Fibroblast of skin of abdomen (primary cell): Measurements from ENCODE around the gene ANO10.
"Not testable (repeated sequence)": the region's sequence is repeated elsewhere in the genome, so short reads cannot be mapped to it uniquely, and the experiment has no call there.

Experiments
- DNase-seq: peaks from one replicate; pipeline ENCODE4 v3.0.0-alpha.2; 2013

The ANO10 gene

GRCh38 chr3:43627360-43627759 is 5.5 kb upstream of the ANO10 start:
- DNase-seq = no peak

DNA sequence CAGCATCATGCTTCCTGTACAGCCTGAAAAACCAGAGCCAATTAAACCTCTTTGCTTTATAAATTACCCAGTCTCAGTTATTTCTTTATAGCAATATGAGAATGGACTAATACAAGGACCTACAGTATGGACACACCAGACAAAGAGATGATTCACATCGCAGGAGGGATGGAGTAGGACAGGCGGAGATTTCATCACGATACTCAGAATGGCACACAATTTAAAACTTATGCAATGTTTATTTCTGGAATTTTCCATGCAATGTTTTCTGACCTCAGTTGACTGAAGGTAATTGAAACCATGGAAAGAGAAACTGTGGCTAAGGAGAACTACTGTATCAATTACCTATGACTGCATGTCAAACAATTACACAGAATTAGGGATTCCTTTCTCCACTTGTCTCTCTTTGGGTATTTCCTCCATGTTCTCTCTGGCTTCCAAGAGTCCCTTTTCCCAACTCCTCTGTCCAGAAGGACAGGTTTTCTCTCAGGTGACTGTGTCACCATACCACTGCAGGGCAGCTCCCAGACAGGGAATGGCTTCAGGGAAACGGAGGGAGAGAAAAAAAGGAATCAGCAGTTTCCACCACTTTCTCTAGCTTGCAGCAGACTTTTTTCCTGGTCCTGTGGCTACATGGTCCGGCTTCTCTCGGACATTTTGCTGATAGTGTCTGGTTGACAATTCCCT is 3.0 kb upstream of the ANO10 start:
- no peak for DNase-seq

DNA sequence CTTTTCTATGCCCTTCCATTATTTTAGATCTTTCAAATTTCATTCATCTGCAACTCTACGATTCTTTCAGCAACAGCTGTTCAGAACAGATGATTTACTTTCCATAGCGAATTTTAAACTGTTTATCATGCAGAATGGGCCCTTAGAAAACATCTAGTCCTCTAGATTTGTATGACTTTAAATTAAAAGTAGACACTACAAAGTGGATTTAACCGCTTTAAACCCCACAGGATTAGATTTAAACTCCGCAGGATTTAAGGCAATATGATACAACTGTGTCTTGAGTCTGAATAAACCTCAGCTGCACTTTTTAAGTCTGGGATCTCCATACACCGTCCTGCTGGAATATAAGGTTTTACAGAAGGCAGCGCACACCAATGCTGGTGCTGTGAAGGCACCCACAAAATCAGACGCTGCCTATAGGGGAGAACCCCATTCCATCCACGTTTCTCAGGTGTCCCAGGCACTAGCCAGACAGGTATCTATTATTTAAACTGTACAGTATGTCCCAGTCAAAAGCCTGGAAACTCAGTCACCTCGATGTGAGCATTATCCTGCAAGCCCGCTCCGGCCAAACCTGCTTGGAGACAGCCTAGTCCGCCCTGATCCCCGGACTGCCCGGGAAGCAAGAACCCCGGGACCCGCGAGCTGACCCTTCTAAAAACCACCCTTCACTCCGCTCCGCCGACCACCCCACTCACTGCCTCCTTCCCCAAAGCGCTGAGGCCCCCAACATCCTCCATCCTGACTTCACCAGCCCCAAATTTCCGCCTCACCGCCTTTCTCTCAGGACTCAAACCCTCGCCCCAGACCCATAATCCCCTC is 768 bp downstream of the ANO10 start:
- no peak for DNase-seq

- DNase-seq = no peak
Observed at GRCh38 chr3:43619588-43619987, 2.2 kb downstream of the ANO10 start.

DNA sequence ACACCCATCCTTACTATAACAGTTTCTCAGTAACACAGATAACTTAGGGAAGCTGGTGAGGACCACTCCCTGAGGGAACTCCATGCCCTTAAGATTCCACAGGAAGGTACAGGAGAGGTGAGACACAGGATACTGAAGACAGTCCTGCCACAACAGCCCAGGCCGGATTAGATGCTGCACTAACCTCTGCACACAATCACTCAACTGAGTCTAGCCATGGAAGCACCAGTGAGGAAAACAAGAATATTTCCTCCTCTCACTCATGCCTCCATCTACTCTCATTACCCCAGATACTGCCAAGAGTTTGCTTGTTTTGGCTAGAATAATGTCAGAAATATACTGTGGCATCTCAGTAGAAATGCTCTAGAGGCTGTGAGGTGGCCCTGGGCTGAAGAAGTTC is 3.7 kb downstream of the ANO10 start:
- DNase-seq = no peak

DNA sequence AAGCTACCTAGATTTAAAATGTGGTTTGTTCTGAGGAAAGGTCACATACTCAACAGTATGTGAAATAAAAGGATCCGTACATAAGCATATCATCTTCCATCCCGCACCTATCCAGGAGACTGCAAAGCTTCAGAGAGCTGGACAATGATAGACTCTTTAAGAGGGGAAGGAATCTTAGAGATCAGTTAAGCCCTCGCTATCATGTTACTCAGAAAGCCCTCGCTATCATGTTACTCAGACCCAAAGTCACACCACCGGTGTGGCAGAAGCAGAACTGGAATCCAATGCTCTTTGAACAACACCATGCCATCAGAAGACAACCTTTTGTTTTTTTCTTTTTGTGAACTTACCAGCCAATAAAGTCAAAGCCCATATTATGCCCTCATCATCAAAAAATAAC is 5.8 kb downstream of the ANO10 start:
- DNase-seq = no peak

DNA sequence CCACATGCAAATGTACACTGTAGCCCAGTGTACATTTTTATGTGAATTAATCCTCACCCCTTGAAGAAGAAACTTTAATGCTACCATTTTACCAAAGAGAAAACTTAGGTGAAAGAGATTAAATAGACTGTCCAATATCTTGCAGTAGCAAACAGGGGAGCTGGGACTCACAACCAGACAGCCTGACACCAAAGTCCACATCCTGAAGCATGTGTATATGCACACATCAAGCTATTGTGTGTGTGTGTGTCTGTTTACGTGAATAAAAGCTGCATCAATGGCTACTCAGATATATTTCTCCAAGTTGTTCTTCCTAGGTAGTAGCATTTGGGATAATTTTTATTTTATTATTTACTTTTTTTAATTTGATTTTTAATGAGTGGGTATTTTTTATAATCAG is 6.7 kb downstream of the ANO10 start:
- DNase-seq = no peak

DNA sequence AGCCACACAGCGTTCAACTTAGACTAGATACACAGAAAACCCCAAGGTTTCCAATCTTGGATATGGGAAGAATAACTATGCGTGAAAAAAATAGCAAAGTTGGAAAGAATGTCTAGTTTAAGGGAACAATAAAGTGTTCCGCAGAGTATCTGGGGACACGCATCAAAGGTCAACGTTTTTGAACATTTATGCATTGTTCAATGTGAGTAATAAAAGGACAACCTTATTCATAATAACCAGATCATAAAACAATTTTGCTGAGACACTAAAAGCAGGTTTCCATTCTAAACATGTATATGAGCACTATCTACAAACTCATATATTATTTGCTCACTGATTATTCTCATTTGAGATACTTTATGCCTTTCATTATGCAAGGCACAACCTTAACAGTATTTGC is 7.8 kb downstream of the ANO10 start:
- DNase-seq = no peak

DNA sequence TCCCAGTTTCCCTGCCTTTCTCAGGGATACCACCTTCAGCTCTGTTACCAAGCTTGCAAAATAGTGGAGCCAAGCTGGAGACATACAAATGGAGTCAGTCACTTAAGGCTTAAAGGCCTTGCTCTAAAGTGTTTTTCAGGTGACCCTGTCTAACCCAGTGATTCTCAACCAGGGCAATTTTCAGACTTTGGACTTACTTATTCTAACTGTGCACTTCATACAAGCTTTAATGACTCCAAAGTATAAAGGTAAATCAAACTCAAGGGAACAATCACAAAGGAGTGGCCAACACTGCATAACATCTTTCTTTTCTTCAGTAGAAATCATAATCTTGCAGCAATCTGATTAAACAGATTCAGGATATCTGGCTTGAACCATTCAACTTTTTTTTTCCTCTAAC is 9.4 kb downstream of the ANO10 start:
- DNase-seq = no peak

DNA sequence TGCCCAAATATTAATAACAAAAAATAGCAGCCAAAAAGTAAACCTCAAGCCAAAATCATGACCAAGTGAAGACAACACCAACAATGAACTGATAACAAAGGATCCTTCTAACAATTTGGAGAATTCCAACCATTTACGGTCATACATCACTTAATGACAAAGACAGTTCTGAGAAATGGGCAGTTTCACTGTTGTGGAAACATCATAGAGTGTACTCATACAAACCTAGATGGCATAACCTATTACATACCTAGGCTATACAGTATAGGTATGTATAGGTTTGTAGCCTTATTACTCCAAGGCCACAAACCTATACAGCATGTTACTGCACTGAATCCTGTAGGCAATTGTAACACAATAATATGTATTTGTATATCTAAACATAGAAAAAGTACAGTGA is 12.4 kb downstream of the ANO10 start:
- DNase-seq = no peak

DNA sequence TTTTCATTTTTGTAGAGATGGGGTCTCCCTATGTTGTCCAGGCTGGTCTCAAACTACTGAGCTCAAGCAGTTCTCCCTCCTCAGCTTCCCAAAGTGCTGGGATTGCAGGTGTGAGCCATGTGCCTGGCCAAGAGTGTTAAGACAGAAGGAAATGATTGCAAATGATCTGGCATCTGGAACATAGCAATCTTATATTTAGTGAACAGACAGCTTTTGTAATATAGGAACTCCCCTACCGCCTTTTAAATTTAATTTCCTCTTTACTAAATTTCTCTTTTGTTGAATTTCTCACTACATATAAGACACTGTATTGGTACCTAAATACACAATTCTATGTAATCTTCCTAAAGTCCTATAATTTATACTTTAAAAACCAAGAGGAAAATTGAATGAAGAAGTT is 13.1 kb downstream of the ANO10 start:
- DNase-seq = no peak

DNA sequence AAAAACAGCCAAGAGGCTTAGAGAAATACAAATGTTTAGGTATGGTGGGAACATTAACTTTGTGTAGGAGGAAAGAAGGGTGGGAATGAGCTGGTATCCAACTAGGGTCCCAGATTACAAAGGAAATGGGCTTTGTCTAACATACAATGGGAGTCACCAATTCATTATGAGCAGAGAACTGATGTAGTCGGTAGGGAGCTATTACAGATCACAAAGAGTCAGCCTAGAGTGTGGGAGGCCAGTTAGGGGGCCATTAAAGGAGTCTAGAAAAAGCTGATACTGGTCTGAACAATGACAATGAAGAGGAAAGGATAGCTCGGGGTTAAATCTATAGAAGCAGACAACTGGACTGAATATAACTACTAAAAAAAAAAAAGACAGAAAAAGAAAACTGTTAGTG is 15.5 kb downstream of the ANO10 start:
- DNase-seq = no peak

DNA sequence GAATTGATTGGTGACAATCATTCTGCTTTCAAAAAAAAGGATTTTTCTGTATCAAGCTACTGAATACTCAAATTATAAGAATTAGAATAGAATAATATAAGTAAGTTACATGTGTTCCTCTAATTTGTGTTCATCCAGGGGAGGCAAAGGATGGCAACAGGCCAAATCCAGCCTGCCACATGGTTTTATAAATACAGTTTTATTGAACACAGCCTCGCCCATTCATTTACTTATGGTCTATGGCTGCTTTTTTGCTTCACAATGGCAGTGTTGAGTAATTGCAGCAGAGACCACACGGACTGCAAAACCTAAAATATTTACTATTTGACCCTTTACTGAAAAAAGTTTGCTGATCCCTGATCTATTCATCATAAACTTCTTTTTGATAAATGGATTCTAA is 21.9 kb downstream of the ANO10 start:
- not testable (repeated sequence) for DNase-seq

DNA sequence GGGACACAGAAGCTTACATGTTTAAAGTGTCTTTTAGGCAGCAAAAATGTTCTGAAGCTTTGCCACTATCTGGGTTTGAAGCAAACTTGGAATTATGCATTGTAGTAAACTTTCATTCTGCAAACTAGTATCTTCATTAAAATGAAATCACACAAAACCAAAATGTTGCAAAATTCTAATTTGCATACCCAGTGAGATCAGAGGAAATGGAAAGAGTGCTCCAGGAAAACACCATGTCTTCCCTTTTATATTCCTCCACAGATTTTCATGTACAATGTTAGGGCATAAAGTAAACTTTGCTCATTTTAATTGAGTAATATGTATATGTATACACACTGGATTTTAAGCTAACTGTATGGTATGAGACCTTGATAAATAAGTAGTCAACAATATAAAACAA is 23.9 kb downstream of the ANO10 start:
- DNase-seq = no peak

DNA sequence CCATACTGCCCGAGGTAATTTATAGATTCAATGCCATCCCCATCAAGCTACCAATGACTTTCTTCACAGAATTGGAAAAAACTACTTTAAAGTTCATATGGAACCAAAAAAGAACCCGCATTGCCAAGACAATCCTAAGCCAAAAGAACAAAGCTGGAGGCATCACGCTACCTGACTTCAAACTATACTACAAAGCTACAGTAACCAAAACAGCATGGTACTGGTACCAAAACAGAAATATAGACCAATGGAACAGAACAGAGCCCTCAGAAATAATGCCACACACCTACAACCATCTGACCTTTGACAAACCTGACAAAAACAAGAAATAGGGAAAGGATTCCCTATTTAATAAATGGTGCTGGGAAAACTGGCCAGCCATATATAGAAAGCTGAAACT is 25.6 kb downstream of the ANO10 start:
- DNase-seq = not testable (repeated sequence)

GRCh38 chr3:43595280-43595679 is 26.5 kb downstream of the ANO10 start:
- DNase-seq = not testable (repeated sequence)

DNA sequence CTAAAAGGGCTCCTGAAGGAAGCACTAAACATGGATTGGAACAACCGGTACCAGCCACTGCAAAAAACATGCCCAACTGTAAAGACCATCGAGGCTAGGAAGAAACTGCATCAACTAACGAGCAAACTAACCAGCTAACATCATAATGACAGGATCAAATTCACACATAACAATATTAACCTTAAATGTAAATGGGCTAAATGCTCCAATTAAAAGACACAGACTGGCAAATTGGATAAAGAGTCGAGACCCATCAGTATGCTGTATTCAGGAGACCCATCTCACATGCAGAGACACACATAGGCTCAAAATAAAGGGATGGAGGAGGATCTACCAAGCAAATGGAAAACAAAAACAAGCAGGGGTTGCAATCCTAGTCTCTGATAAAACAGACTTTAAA is 28.2 kb downstream of the ANO10 start:
- not testable (repeated sequence) for DNase-seq

DNA sequence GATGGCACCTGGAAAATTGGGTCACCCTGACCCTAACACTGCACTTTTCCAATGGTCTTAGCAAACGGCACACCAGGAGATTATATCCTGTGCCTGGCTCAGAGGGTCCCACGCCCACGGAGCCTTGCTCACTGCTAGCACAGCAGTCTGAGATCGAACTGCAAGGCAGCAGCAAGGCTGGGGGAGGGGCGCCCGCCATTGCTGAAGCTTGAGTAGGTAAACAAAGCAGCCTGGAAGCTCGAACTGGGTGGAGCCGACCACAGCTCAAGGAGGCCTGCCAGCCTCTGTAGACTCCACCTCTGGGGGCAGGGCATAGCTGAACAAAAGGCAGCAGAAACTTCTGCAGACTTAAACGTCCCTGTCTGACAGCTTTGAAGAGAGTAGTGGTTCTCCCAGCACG is 29.9 kb downstream of the ANO10 start:
- DNase-seq = not testable (repeated sequence)

DNA sequence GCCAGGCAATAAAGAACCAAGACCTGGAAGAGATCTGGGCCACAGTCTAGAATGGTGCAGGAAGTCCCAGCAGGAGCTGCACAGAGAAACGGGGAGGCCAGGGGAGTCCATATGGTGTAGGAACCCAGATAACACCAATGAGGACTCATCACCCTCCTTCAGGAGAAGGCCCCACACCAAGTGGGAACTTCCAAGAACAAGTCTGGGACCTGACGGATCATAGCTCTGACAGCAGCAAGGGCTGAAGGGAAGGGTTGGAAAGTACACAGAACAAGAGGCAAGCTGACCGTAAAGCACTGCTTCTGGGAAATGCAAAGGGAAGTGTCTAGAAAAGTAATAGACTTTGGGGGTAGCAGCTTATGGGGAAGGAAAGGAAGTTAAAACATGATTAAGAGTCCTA is 34.5 kb downstream of the ANO10 start:
- no peak for DNase-seq

DNA sequence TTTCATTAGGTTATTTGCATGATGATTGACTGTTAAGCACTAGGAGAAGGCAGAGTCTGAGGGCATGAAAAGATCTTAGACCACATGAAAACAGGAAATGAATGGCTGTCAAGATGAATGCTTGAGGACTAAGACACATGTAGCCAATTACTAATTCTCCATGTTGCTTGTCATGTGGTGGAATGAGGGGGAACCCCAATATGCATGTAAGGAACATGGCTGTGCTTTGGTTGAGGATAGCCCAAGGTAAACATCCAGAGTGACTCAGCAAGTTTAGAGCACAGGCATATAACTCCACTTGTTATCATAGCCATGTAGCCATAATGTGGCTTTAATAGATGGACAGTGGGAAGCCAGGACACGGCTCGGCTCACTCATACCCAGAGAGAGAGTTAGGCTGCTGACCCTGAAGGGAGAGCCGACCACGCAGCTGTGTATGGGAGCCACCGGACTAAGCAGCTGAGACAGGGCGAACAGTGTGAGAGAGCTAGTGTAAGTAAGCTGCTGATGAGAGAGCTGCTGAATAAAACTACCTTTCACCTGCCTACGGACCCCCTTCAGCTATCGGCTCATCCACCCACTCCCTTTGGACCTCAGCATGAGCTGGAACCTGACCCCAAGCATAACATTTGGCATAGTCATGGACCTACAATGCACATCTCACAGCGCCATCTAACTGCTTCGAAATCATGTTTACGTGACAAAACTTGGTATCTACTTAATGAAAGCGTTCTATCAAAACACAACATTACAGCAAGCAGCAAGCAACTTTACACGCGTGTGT is 37.6 kb downstream of the ANO10 start:
- peak; percentile 52 for DNase-seq

GRCh38 chr3:43583481-43583880 is 38.3 kb downstream of the ANO10 start:
- DNase-seq = no peak

- DNase-seq = peak; percentile 28
Observed at GRCh38 chr3:43582866-43583265, 38.9 kb downstream of the ANO10 start.

DNA sequence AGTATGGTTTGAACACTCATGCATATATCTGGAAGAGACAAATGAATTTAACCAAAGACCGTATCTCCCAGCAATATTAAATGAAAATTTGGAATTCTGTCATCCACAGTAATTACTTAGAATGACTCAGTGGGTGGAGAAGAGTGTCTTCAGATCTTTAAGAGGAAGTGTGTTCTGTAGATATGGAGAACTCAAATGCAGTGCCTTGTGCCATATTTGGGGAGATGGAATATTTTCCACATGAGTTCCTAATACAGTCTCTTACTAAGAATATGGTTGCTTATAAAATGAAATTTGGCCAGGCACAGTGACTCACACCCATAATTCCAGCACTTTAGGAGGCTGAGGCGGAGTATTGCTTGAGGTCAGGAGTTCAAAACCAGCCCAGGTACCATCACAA is 40.5 kb downstream of the ANO10 start:
- DNase-seq = peak; percentile 41

DNA sequence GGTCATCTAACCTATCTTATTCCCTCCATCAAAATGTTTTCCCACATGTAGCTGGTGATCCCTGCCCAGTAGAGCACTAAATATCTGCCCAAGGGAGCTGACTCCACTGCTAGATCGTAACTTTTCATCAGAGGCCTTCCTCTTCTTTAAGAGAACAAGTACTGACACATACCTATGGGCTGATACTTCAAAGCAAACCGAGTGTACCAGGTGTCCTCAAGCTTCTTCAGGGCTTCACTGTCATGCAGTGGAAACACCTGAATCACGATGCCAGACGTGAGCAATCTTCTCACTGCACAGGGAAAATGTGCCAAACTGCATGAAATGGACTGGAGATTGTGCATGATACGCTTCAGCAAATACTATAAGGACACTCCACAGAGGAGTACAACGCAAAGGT is 41.6 kb downstream of the ANO10 start:
- DNase-seq = no peak
